HUES48 (cell line): ENCODE measurements around the gene BMP6.
"Not testable (repeated sequence)": the region's sequence is repeated elsewhere in the genome, so short reads cannot be mapped to it uniquely, and the experiment has no call there.

Source experiments
- H3K27ac ChIP-seq: one replicate; pipeline ENCODE4 v1.7.0; 2013; ENCODE audit warnings: low read depth, low read length, inconsistent platforms
- H3K27me3 ChIP-seq: 2 replicates; pipeline ENCODE4 v1.6.1; 2013; ENCODE audit warnings: mild to moderate bottlenecking, low read length; ENCODE audit not compliant: control insufficient read depth, insufficient read depth
- H3K36me3 ChIP-seq: 2 replicates; pipeline ENCODE4 v1.6.1; 2013; ENCODE audit warnings: low read length; ENCODE audit not compliant: control insufficient read depth, insufficient read depth
- H3K4me1 ChIP-seq: 2 replicates; pipeline ENCODE4 v1.6.1; 2013; ENCODE audit warnings: mild to moderate bottlenecking, low read length; ENCODE audit not compliant: control insufficient read depth, insufficient read depth
- H3K4me3 ChIP-seq: 2 replicates; pipeline ENCODE4 v1.5.1; 2013; ENCODE audit warnings: mild to moderate bottlenecking, low read depth, low read length
- H3K9ac ChIP-seq: 2 replicates; pipeline ENCODE4 v1.6.1; 2013; ENCODE audit warnings: mild to moderate bottlenecking, low read depth, low read length, moderate library complexity
- H3K9me3 ChIP-seq: 2 replicates; pipeline ENCODE4 v1.6.1; 2013; ENCODE audit warnings: low read length; ENCODE audit not compliant: control insufficient read depth, insufficient read depth

The BMP6 gene

DNA sequence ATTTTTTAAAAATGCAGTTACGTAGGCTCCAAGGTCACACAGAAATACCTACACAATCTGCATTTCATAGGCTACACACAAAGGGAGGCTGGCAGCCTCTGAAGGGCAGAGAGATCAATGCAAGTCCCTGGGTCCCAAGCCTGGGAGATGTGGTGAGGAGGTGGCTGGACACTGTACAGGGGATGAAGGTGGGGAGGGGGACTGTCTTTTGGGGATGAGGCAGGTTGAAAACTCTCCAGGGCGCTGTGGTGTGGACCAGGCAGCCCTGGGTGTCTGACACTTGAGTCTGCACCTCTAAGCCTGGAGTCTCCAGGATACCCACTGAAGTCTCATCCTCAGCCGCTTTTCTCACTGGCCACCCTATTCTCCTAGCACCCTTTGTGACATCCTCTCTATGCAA lies 160.2 kb downstream of the BMP6 start:
- H3K9ac ChIP-seq: no peak overlapping the region
- no peaks in the 10 kb centered on the region for H3K9me3 ChIP-seq
- no peak overlapping the region for H3K27ac ChIP-seq
- no peaks in the 10 kb centered on the region for H3K4me1 ChIP-seq
- peaks cover 100% of the 10 kb centered on the region for H3K36me3 ChIP-seq
- H3K27me3 ChIP-seq: no peaks in the 10 kb centered on the region
- no peak overlapping the region for H3K4me3 ChIP-seq

- no peaks in the 10 kb centered on the region for H3K27me3 ChIP-seq
- H3K27ac ChIP-seq: no peak overlapping the region
- peaks cover 100% of the 10 kb centered on the region for H3K36me3 ChIP-seq
Measured at GRCh38 chr6:7887278-7887991, 161.5 kb downstream of the BMP6 start.

DNA sequence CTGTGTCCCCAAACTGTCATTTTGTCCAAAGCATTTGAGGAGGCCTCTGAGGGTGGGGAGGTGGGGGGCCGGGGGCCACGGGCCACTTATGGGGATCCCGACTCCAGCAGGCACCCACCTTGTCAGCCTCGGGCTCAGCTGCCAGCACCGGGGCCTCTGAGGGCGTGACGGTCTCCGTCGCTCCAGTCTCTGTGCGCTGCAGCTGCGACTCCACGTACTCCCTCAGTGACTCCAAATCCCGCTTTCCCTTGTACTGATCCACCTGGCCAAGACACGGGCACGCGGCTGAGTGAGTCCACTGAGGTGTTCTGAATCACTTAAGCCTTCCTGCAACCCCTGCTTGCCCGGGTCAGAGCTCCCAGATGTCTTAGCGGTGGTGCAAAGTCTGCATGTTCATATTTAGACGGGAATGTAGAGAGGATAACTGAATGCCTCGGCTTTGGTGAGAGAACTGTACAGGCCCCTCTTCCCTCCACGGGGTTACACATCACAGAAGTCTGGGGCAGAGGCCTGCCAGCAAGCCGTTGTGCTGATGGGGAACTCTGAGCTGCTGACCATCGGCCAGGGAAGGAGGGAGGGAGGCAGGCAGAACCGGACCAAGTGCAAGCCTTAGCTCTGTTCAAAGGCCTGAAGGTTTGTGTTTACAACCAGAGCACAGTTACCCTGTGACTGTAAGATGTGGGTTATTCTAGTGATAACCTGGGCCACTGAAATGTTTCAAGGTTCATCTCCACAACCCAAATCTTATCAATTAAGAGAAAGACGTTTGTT lies 162.9 kb downstream of the BMP6 start:
- Histone ChIP-seq H3K9ac (no peak overlapping the region), H3K9me3 (no peaks in the 10 kb centered on the region), H3K4me3 (no peak overlapping the region), H3K27ac (no peak overlapping the region), H3K27me3 (no peaks in the 10 kb centered on the region), H3K36me3 (peaks cover 100% of the 10 kb centered on the region), H3K4me1 (no peaks in the 10 kb centered on the region)

More at GRCh38 chr6:7887278-7887991, 161.5 kb downstream of the BMP6 start:
- Histone ChIP-seq H3K4me3 (no peak overlapping the region), H3K9me3 (no peaks in the 10 kb centered on the region), H3K4me1 (no peaks in the 10 kb centered on the region), H3K9ac (no peak overlapping the region)

DNA sequence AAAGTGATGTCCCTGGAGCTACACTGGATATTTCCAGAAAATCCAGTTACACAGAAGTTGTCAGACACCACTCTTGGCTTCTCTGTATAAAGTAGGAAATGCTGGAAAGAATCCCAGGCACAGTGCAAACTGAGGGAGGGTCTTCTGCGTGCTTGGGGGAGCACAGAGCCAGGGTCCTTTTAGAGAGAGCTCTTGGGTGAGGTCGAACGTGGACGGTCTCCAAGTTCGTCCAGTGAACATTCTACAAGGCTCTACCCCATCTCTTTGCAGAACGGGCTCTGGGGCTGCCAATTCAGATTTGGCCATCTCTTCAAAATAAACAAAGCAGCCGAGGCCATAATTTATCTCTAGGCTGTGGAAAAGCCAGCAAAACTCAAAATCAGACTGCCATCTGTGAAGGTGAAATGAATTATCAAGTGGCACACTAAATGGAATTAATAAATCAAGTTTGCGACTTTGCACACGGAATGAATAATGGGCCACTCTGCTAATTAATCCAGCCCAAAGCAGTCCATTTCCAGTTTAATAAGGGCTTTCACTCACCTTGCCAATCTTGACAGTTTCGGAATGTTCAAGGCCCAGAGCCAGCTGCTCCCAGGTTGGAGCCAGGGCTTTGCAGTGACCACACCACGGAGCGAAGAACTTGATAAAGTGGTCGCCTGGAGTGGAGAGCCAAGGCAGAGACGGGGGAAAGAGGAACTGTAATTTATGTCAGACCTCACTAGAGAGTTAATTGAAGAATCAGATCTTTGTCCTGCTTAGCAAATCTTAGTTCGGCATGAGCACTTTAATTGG lies 165.4 kb downstream of the BMP6 start:
- no peaks in the 10 kb centered on the region for H3K4me1 ChIP-seq
- no peaks in the 10 kb centered on the region for H3K27me3 ChIP-seq
- peaks cover 100% of the 10 kb centered on the region for H3K36me3 ChIP-seq
- H3K9ac ChIP-seq: no peak overlapping the region
- no peaks in the 10 kb centered on the region for H3K9me3 ChIP-seq
- no peak overlapping the region for H3K4me3 ChIP-seq
- H3K27ac ChIP-seq: no peak overlapping the region

DNA sequence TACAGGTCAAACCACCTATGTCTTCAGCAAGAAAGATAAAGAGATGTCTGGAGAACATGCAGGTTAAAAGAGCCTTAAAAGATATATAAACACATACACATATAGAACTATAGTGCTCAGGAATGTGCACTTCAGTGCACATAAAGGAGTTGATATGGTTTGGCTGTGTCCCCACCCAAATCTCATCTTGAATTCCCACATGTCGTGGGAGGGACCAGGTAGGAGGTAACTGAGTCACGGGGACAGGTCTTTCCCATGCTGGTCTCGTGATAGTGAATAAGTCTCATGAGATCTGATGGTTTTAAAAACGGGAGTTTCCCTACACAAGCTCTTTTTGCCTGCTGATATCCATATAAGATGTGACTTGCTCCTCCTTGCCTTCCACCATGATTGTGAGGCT lies 166.5 kb downstream of the BMP6 start:
- H3K4me3 ChIP-seq, H3K9ac ChIP-seq, H3K4me1 ChIP-seq, H3K27ac ChIP-seq, H3K27me3 ChIP-seq, H3K9me3 ChIP-seq: not testable (repeated sequence)
- H3K36me3 ChIP-seq: peaks cover 100% of the 10 kb centered on the region

- no peak overlapping the region for H3K27ac ChIP-seq
- no peak overlapping the region for H3K4me3 ChIP-seq
- no peaks in the 10 kb centered on the region for H3K27me3 ChIP-seq
- no peaks in the 10 kb centered on the region for H3K9me3 ChIP-seq
- peaks cover 100% of the 10 kb centered on the region for H3K36me3 ChIP-seq
- no peaks in the 10 kb centered on the region for H3K4me1 ChIP-seq
- H3K9ac ChIP-seq: no peak overlapping the region
Measured at GRCh38 chr6:7893342-7893741, 167.4 kb downstream of the BMP6 start.

DNA sequence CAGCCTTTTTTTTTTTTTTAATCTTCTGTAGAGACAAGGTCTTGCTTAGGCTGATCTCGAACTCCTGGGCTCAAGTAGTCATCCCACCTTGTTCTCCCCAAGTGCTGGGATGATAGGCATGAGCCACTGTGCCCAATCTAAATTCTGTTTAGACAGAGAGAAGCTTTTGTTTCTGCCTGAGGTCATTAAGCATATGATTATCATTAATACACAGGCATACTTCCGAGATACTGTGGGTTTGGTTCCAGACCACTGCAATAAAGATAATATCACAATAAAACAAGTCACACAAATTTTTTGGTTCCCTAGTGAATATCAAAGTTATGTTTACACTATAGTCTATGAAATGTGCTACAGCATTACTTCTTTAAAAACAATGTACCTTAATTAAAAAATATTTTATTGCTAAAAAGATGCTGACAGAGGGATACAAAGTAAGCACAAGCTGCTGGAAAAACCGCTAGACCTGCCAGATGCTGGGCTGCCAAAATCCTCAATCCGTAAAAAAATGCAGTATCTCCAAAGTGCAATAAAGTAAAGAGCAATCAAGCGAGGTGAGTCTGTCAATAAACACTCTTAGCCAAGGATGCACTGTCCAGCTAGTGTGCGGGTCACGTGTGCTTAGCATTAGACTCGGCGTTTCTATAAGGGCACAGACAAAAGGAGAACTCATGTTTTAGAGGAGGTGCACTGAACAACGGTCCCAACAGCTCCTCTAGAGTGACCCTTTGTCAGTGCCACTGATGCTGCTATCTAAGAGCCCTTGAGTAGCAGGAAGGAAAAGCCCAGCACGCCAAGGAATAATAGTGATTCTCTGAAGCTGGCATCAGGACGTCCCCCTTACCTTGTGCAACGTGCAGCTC lies 168.6 kb downstream of the BMP6 start:
- no peaks in the 10 kb centered on the region for H3K9me3 ChIP-seq

DNA sequence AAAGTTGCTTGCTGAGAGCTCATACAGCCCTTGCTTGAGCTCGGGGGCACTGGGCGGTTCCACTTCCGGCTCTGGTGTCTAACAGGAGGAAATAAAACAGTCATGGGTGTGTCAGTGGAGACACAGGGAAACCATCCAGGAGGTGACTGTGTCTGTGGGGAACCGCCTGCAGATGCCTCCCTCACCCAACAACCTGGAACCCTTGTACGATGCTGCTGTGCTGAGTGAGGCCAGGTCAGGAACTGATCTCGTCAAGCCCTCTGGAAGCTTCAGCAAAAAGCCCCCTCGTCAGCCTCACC lies 169.2 kb downstream of the BMP6 start:
- Histone ChIP-seq H3K27me3 (no peaks in the 10 kb centered on the region), H3K9me3 (no peaks in the 10 kb centered on the region), H3K9ac (no peak overlapping the region), H3K36me3 (peaks cover 99% of the 10 kb centered on the region), H3K4me1 (no peaks in the 10 kb centered on the region), H3K27ac (no peak overlapping the region), H3K4me3 (no peak overlapping the region)

More for the DNA sequence above, 168.6 kb downstream of the BMP6 start:
- Histone ChIP-seq H3K36me3 (peaks cover 99% of the 10 kb centered on the region), H3K27ac (no peak overlapping the region), H3K9ac (no peak overlapping the region), H3K27me3 (no peaks in the 10 kb centered on the region), H3K4me1 (no peaks in the 10 kb centered on the region), H3K4me3 (no peak overlapping the region)

DNA sequence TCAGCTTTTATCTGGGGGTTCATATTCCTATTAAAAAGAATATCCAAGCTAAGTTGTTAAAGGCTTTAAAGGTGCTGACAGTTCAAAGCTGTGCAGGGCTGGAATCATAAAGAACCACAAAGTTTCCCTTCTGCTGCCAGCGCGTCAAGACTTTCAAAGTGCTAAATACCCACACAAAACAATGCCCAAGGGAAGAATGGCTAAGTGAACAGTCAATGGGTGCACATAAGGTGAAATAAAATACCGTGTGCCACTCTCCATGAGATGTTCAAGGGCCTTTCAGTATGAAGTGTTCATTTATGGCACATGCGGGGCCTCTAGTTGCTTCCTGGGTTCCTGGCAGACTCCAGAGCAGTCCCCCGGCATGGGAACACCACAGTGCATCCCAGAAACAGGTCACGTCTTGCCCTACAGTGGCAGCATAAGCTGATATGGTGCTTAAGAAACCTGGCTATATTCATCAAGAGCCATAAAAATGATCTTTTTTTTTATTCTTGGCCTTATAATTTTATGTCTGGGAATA lies 170.6 kb downstream of the BMP6 start:
- Histone ChIP-seq H3K27ac (no peak overlapping the region), H3K4me3 (no peak overlapping the region), H3K9me3 (no peaks in the 10 kb centered on the region), H3K27me3 (no peaks in the 10 kb centered on the region), H3K36me3 (peaks cover 99% of the 10 kb centered on the region), H3K4me1 (no peaks in the 10 kb centered on the region), H3K9ac (no peak overlapping the region)

DNA sequence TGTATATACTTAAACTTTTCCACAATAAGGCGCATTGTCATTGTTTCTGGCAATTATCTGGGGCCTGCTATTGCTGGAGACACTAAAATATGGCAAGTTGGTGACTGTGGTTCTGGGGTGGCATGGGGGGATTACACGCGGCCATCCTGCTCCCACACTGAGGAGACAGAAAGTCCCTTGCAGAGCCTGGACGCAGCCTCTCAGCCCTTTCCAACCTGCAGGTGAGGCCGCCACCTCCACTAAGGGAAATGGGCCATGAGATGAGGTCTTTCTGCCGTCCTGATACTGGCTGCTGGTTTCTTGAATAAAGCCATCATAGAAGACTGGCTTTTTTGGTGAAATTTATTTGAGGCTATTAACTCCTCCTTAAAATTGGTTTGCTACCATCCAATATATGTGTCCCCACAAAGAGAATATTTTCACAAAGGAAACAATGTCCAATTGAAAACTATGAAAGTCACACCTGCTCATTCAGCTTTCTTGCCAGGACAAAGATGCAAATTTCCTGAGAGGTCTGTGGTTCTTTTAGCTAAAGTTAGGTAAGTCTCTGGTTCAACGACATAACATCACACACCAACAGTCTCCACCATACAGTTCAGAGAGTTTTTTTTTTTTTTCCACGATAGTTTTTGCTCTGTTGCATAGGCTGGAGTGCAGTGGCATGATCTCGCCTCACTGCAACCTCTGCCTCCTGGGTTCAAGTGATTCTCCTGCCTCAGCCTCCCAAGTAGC lies 171.7 kb downstream of the BMP6 start:
- no peaks in the 10 kb centered on the region for H3K4me1 ChIP-seq
- H3K9me3 ChIP-seq: no peaks in the 10 kb centered on the region
- H3K27ac ChIP-seq: no peak overlapping the region
- H3K27me3 ChIP-seq: no peaks in the 10 kb centered on the region
- no peak overlapping the region for H3K4me3 ChIP-seq
- H3K9ac ChIP-seq: no peak overlapping the region
- peaks cover 99% of the 10 kb centered on the region for H3K36me3 ChIP-seq
